Astrocyte (in vitro differentiated cells and primary cell): ENCODE data around the gene KIF26B. TPM values are rescaled to one million over a fixed set of nuclear protein-coding genes. Genes with fewer than 3 reads are reported as not detected.

Experiments used
- DNase-seq: peaks from one replicate; pipeline ENCODE4 v3.0.0-alpha.2; 2010; ENCODE audit warnings: low read depth
- FAIRE-seq: peaks from 2 replicates; lab custom pipeline; 2011; peaks lifted over from hg19 to GRCh38; lab: Jason Lieb, UNC
- H2AFZ ChIP-seq: 2 replicates; pipeline ENCODE4 v1.6.0; 2012; ENCODE audit warnings: low read depth, low read length, inconsistent platforms
- H3K27ac ChIP-seq: 2 replicates; pipeline ENCODE4 v1.5.1; 2011; ENCODE audit warnings: low read depth, low read length, inconsistent platforms
- H3K27me3 ChIP-seq: 2 replicates; pipeline ENCODE4 v1.6.0; 2011; ENCODE audit warnings: low read length, inconsistent platforms; ENCODE audit not compliant: insufficient read depth
- H3K36me3 ChIP-seq: 2 replicates; pipeline ENCODE4 v1.5.1; 2011; ENCODE audit warnings: low read length, inconsistent platforms; ENCODE audit not compliant: insufficient read depth
- H3K4me1 ChIP-seq: 2 replicates; pipeline ENCODE4 v1.5.1; 2011; ENCODE audit warnings: low read length, inconsistent platforms; ENCODE audit not compliant: insufficient read depth
- H3K4me2 ChIP-seq: 2 replicates; pipeline ENCODE4 v1.6.0; 2012; ENCODE audit warnings: low read length, inconsistent platforms
- H3K4me3 ChIP-seq: 2 replicates; pipeline ENCODE4 v1.5.1; 2011; ENCODE audit warnings: low read depth, mild to moderate bottlenecking, low read length, inconsistent platforms; ENCODE audit not compliant: insufficient read depth
- H3K79me2 ChIP-seq: 2 replicates; pipeline ENCODE4 v1.6.0; 2012; ENCODE audit warnings: mild to moderate bottlenecking, low read length, inconsistent platforms; ENCODE audit not compliant: insufficient read depth
- H3K9ac ChIP-seq: 2 replicates; pipeline ENCODE4 v1.6.0; 2012; ENCODE audit warnings: mild to moderate bottlenecking, low read length, inconsistent platforms
- H3K9me3 ChIP-seq: 2 replicates; pipeline ENCODE4 v1.5.1; 2012; ENCODE audit warnings: low read depth, mild to moderate bottlenecking, low read length, inconsistent platforms; ENCODE audit not compliant: insufficient read depth
- H4K20me1 ChIP-seq: 2 replicates; pipeline ENCODE4 v1.6.0; 2012; ENCODE audit warnings: low read length, inconsistent platforms; ENCODE audit not compliant: insufficient read depth
- H3K27ac Mint-ChIP-seq: one replicate; pipeline ENCODE4 v1.8.0; 2021; ENCODE audit warnings: mild to moderate bottlenecking, mixed read lengths; ENCODE audit not compliant: unreplicated experiment
- H3K27me3 Mint-ChIP-seq: one replicate; pipeline ENCODE4 v1.8.0; 2021; ENCODE audit warnings: low read depth, mixed read lengths; ENCODE audit not compliant: unreplicated experiment
- H3K36me3 Mint-ChIP-seq: one replicate; pipeline ENCODE4 v1.8.0; 2021; ENCODE audit warnings: low read depth, mixed read lengths; ENCODE audit not compliant: unreplicated experiment
- H3K4me1 Mint-ChIP-seq: one replicate; pipeline ENCODE4 v1.8.0; 2021; ENCODE audit warnings: low read depth, mixed read lengths; ENCODE audit not compliant: unreplicated experiment
- H3K4me3 Mint-ChIP-seq: one replicate; pipeline ENCODE4 v1.8.0; 2021; ENCODE audit warnings: mild to moderate bottlenecking, moderate library complexity, mixed read lengths; ENCODE audit not compliant: unreplicated experiment
- H3K9me3 Mint-ChIP-seq: one replicate; pipeline ENCODE4 v1.8.0; 2021; ENCODE audit warnings: mild to moderate bottlenecking, mixed read lengths; ENCODE audit not compliant: unreplicated experiment
- EZH2 ChIP-seq: IDR thresholded peaks from 2 replicates; pipeline ENCODE4 v1.6.1; 2012; ENCODE audit warnings: mild to moderate bottlenecking, low read length, inconsistent platforms; ENCODE audit not compliant: insufficient read depth
- total RNA-seq: library from RNA; stranded (reverse); gene quantifications from 2 replicates; pipeline ENCODE4 v1.2.1, GENCODE V29; 2021
- TF ChIP-seq, protein P1 (sequence below): IDR thresholded peaks from 2 replicates; pipeline ENCODE4 v1.5.1; 2011; ENCODE audit warnings: low read depth, mild to moderate bottlenecking, inconsistent platforms, low read length, moderate library complexity; ENCODE audit not compliant: insufficient read depth

KIF26B gene
- total RNA-seq, 1 donor from 2014 or later: 6.8 TPM

DNA sequence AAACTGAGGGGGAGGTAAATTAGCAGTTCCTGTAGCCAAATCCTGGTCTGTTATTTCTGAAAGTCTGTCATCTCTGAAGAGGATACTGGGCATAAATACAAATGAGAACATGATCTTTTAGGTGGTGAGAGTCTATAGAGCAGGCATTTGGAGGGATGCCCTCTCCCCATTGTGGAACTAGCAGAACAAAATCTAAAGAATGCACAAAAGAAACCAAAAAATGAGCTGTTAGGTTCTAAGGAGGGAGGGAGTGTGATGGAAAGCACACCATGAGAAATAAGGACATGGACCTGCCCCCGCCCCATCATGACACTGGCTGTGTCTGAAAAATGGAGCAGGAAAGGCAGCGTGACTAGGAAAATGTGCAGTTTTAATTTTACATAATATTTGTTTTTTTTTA is 262.0 kb downstream of the KIF26B start:
- no peaks in the 10 kb centered on the region for H3K9me3 Mint-ChIP-seq
- no peak overlapping the region for H3K27ac Mint-ChIP-seq
- Histone ChIP-seq H3K79me2 (no peaks in the 10 kb centered on the region), H3K36me3 (no peaks in the 10 kb centered on the region), H3K9me3 (no peaks in the 10 kb centered on the region), H3K27me3 (peaks cover 3% of the 10 kb centered on the region), H3K9ac (no peak overlapping the region), H3K27ac (no peak overlapping the region), H3K4me2 (no peak overlapping the region), H3K4me1 (no peaks in the 10 kb centered on the region), H4K20me1 (peaks cover 4% of the 10 kb centered on the region), H3K4me3 (no peak overlapping the region), H2AFZ (no peak overlapping the region)
- H3K4me3 Mint-ChIP-seq: no peak overlapping the region
- peaks cover 17% of the 10 kb centered on the region for H3K27me3 Mint-ChIP-seq
- peaks cover 9% of the 10 kb centered on the region for H3K4me1 Mint-ChIP-seq
- FAIRE-seq (no peak), DNase-seq (no peak)
- H3K36me3 Mint-ChIP-seq: peaks cover 22% of the 10 kb centered on the region
- TF ChIP-seq, protein P1, sequence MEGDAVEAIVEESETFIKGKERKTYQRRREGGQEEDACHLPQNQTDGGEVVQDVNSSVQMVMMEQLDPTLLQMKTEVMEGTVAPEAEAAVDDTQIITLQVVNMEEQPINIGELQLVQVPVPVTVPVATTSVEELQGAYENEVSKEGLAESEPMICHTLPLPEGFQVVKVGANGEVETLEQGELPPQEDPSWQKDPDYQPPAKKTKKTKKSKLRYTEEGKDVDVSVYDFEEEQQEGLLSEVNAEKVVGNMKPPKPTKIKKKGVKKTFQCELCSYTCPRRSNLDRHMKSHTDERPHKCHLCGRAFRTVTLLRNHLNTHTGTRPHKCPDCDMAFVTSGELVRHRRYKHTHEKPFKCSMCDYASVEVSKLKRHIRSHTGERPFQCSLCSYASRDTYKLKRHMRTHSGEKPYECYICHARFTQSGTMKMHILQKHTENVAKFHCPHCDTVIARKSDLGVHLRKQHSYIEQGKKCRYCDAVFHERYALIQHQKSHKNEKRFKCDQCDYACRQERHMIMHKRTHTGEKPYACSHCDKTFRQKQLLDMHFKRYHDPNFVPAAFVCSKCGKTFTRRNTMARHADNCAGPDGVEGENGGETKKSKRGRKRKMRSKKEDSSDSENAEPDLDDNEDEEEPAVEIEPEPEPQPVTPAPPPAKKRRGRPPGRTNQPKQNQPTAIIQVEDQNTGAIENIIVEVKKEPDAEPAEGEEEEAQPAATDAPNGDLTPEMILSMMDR: no peak
- no peak for TF ChIP-seq EZH2

DNA sequence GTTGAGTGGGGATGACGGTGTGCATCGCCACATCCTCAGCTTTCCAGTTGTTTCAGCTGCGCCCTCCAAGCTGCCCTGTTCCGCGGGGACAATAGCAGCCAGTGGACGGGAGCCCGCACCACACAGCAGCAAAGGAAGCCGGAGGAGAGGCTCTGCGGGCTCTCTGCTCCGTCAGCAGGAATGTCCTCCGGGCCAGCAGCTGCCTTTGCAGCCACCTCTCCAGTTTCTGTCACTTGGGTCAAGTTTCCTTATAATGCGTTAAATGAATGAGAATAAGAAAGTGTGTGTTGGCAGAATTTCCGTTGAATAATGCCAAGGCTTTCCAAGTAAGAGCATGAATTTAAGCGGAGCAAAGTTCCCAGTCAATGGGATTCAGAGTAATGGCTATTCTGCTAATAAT is 263.3 kb downstream of the KIF26B start:
- H3K4me1 ChIP-seq: no peaks in the 10 kb centered on the region
- Mint-ChIP-seq H3K4me1 (no peaks in the 10 kb centered on the region), H3K27ac (no peak overlapping the region), H3K4me3 (no peak overlapping the region), H3K36me3 (peaks cover 22% of the 10 kb centered on the region), H3K9me3 (no peaks in the 10 kb centered on the region), H3K27me3 (peaks cover 13% of the 10 kb centered on the region)
- no peak overlapping the region for H2AFZ ChIP-seq
- no peak overlapping the region for H3K4me3 ChIP-seq
- H3K9ac ChIP-seq: no peak overlapping the region
- TF ChIP-seq, protein P1: no peak
- TF ChIP-seq EZH2: no peak
- no peak for DNase-seq
- no peak for FAIRE-seq
- no peak overlapping the region for H3K27ac ChIP-seq
- no peaks in the 10 kb centered on the region for H3K9me3 ChIP-seq
- H3K27me3 ChIP-seq: peaks cover 3% of the 10 kb centered on the region
- H3K36me3 ChIP-seq: no peaks in the 10 kb centered on the region
- H3K79me2 ChIP-seq: no peaks in the 10 kb centered on the region
- peak overlapping the region; percentile 10 for H3K4me2 ChIP-seq
- peaks cover 4% of the 10 kb centered on the region for H4K20me1 ChIP-seq

DNA sequence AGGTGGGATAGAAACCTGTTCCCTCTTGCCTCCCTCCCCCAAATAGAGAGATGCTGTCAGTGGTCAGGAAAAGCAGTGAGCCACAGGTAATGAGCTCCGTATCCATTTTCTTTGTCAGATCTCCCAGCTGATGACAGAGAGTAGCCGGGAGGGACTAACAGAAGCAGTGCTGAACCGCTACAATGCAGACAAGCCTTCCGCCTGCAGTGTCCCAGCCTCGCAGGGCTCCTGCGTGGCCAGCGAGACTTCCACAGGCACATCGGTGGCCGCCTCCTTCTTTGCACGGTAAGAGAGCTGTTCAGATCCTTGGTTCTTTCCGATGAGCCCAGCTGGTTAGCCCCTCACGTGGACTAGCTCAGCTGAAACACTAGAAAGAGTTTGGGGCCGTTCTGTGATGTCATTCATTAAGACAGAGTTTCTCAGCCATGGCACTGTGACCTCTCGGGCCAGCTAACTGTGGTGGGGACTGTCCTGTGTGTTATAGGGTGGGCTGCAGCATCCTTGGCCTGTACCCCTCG is 264.7 kb downstream of the KIF26B start:
- Mint-ChIP-seq H3K27ac (no peak overlapping the region), H3K4me1 (no peaks in the 10 kb centered on the region), H3K36me3 (peaks cover 27% of the 10 kb centered on the region), H3K27me3 (peaks cover 13% of the 10 kb centered on the region), H3K4me3 (no peak overlapping the region), H3K9me3 (no peaks in the 10 kb centered on the region)
- Histone ChIP-seq H4K20me1 (peaks cover 4% of the 10 kb centered on the region), H3K79me2 (no peaks in the 10 kb centered on the region), H3K27ac (no peak overlapping the region), H3K27me3 (peaks cover 3% of the 10 kb centered on the region), H2AFZ (no peak overlapping the region), H3K9me3 (no peaks in the 10 kb centered on the region), H3K36me3 (no peaks in the 10 kb centered on the region), H3K4me3 (no peak overlapping the region), H3K4me2 (no peak overlapping the region), H3K4me1 (no peaks in the 10 kb centered on the region), H3K9ac (no peak overlapping the region)
- TF ChIP-seq, protein P1: no peak
- TF ChIP-seq EZH2: no peak
- FAIRE-seq: no peak
- DNase-seq: no peak
